PFSK-1 (cell line): Measurements from ENCODE around the gene PPP1R9A.

Experiments used
- FOXP2 ChIP-seq: optimal IDR thresholded peaks from 2 replicates; pipeline ENCODE3; 2011; ENCODE audit warnings: borderline replicate concordance, control low read depth, inconsistent platforms; ENCODE audit not compliant: insufficient read depth; ENCODE audit errors: extremely low read length, extremely low read depth
- POLR2AphosphoS5 ChIP-seq: IDR thresholded peaks from 2 replicates; pipeline ENCODE4 v1.6.1; 2012; ENCODE audit warnings: low read depth, mild to moderate bottlenecking, control low read depth, low read length, moderate library complexity
- REST ChIP-seq, 2 experiments: IDR thresholded peaks; 2 replicates each; pipeline versions ENCODE4 v1.6.1 to v1.8.0; 2011 to 2012; ENCODE audit warnings: low read depth in 2 of 2, low read length in 2 of 2, control low read depth in 1 of 2, inconsistent platforms in 1 of 2, mild to moderate bottlenecking in 1 of 2, moderate library complexity in 1 of 2; ENCODE audit not compliant: insufficient read depth in 1 of 2
- SIN3A ChIP-seq: IDR thresholded peaks from 2 replicates; pipeline ENCODE4 v1.6.1; 2012; ENCODE audit warnings: mild to moderate bottlenecking, low read length, moderate library complexity, borderline replicate concordance; ENCODE audit not compliant: insufficient read depth
- TAF1 ChIP-seq: IDR thresholded peaks from 2 replicates; pipeline ENCODE4 v1.6.1; 2012; ENCODE audit warnings: low read length, control low read depth, borderline replicate concordance; ENCODE audit not compliant: insufficient read depth

PPP1R9A gene

GRCh38 chr7:95104739-95105138, 197.3 kb downstream of the PPP1R9A start:
- no peak for TF ChIP-seq POLR2AphosphoS5
- no peak for TF ChIP-seq SIN3A
- no peak for TF ChIP-seq FOXP2
- TF ChIP-seq REST (IDR thresholded peaks at IDR 0.05; ENCODE audit: insufficient read depth in 1 of 2, low read depth in 2 of 2, low read length in 2 of 2), result no peak
- no peak for TF ChIP-seq TAF1

GRCh38 chr7:95105627-95106026, 198.2 kb downstream of the PPP1R9A start:
- TF ChIP-seq POLR2AphosphoS5 (no peak), SIN3A (no peak), TAF1 (no peak), REST (IDR thresholded peaks at IDR 0.05; ENCODE audit: insufficient read depth in 1 of 2, low read depth in 2 of 2, low read length in 2 of 2) (no peak), FOXP2 (no peak)

DNA sequence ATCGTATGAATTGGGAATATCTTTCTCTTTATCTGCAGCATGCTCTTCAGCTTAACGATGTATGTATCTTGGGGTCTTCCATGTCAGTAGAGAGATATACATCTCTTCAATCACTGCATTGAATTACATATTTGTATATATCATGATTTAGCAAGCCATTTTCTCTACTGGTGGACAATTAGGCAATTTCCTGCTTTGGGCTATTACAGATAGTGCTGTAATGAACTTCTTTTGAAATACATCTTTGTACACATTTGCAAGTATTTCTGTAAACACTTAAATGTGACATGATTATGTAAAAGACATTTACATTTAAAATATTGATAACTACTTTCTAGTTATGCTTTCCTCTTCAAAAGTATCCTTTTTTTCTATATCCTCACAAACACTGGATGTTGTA, 199.0 kb downstream of the PPP1R9A start:
- TF ChIP-seq TAF1, result no peak
- TF ChIP-seq FOXP2, result no peak

DNA sequence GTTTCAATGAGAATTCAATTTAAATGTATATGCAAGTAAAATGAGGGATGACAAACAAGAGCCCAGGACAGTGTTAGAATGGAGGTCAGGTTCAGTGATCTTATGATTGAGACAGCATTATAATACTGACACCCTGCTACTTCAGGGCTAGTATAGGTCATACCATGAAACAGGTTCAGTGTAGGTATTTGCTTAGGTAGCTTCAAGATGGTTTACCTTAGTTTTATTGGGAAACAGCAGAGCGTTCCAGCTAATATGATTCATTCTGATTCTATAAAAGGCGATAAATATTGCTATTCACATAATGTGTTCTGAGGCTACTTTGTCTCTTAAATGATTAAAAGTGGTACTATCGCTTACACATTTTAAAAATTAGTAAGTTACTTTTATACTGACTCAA, 203.3 kb downstream of the PPP1R9A start:
- TF ChIP-seq FOXP2, result no peak
- no peak for TF ChIP-seq TAF1
- no peak for TF ChIP-seq POLR2AphosphoS5
- no peak for TF ChIP-seq REST (IDR thresholded peaks at IDR 0.05; ENCODE audit: insufficient read depth in 1 of 2, low read depth in 2 of 2, low read length in 2 of 2)
- no peak for TF ChIP-seq SIN3A

DNA sequence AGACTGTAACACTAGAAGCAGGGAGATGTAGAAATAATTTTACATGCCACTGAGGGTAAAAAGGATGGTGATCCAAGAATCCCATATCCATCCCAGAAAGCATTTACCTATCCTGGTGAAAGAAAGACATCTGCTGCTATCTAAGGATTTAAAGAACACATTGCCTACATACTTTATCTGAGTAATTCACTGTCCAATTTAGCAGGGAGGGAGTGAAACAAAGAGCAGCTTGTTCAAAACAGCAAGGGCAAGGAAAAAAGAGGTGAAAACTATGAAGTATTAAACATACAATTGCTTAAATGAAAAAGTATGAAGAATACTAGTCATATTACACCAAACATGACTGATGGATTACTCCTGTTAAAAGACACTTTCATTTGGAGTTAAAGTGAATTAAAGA, 206.2 kb downstream of the PPP1R9A start:
- TF ChIP-seq SIN3A (no peak), TAF1 (no peak), FOXP2 (no peak), REST (IDR thresholded peaks at IDR 0.05; ENCODE audit: insufficient read depth in 1 of 2, low read depth in 2 of 2, low read length in 2 of 2) (no peak), POLR2AphosphoS5 (no peak)
